Activated CD8-positive, alpha-beta T cell treated with anti-CD3 and anti-CD28 coated beads for 36 hours (primary cell): ENCODE results near the gene WRAP53. TPM values are rescaled to one million over a fixed set of nuclear protein-coding genes. Genes with fewer than 3 reads are reported as not detected.

Source experiments
- ATAC-seq: fragments of 200-7000 bp; cut with Tn5 transposase; one replicate; pipeline ENCODE4 v1.10.0; 2021; ENCODE audit warnings: mild to moderate bottlenecking, moderate library complexity
- CTCF ChIA-PET: fragments of 350-600 bp; sonication (Branson Sonifier 250); formaldehyde crosslinking; loops from one replicate; lab custom pipeline; 2021; ENCODE audit warnings: antibody characterized with exemption; lab: Charles Lee
- POLR2A ChIA-PET: fragments of 350-600 bp; sonication (Branson Sonifier 250); formaldehyde crosslinking; loops from one replicate; lab custom pipeline; 2021; ENCODE audit warnings: antibody characterized with exemption; lab: Charles Lee
- DNase-seq: peaks from one replicate; pipeline ENCODE4 v3.0.0-alpha.2; 2020
- H3K27ac Mint-ChIP-seq: one replicate; pipeline ENCODE4 v1.8.0; 2021; ENCODE audit warnings: mild to moderate bottlenecking, mixed read lengths
- H3K27me3 Mint-ChIP-seq: one replicate; pipeline ENCODE4 v1.8.0; 2021; ENCODE audit warnings: mixed read lengths
- H3K36me3 Mint-ChIP-seq: one replicate; pipeline ENCODE4 v1.8.0; 2021; ENCODE audit warnings: low read depth, mixed read lengths
- H3K4me1 Mint-ChIP-seq: one replicate; pipeline ENCODE4 v1.8.0; 2021; ENCODE audit warnings: low read depth, mixed read lengths
- H3K4me3 Mint-ChIP-seq: one replicate; pipeline ENCODE4 v1.8.0; 2021; ENCODE audit warnings: mild to moderate bottlenecking, moderate library complexity, mixed read lengths
- H3K9me3 Mint-ChIP-seq: one replicate; pipeline ENCODE4 v1.8.0; 2021; ENCODE audit warnings: mixed read lengths
- intact Hi-C: fragments of 100-400 bp; cut with micrococcal nuclease; formaldehyde crosslinking; loops from one replicate; pipeline ENCODE4 v1.10.0; 2022
- total RNA-seq, 2 experiments: library from RNA; stranded (reverse); gene quantifications; one replicate each; pipeline ENCODE4 v1.2.3, GENCODE V29; 2021
- TF ChIP-seq, protein P1 (sequence below): fragments of 200-600 bp; IDR thresholded peaks from one replicate; pipeline ENCODE4 v1.8.0; 2022; ENCODE audit warnings: antibody characterized with exemption, mild to moderate bottlenecking

The WRAP53 gene
- total RNA-seq, 2 experiments from 2014 or later: 27.5 to 28.6 TPM

DNA sequence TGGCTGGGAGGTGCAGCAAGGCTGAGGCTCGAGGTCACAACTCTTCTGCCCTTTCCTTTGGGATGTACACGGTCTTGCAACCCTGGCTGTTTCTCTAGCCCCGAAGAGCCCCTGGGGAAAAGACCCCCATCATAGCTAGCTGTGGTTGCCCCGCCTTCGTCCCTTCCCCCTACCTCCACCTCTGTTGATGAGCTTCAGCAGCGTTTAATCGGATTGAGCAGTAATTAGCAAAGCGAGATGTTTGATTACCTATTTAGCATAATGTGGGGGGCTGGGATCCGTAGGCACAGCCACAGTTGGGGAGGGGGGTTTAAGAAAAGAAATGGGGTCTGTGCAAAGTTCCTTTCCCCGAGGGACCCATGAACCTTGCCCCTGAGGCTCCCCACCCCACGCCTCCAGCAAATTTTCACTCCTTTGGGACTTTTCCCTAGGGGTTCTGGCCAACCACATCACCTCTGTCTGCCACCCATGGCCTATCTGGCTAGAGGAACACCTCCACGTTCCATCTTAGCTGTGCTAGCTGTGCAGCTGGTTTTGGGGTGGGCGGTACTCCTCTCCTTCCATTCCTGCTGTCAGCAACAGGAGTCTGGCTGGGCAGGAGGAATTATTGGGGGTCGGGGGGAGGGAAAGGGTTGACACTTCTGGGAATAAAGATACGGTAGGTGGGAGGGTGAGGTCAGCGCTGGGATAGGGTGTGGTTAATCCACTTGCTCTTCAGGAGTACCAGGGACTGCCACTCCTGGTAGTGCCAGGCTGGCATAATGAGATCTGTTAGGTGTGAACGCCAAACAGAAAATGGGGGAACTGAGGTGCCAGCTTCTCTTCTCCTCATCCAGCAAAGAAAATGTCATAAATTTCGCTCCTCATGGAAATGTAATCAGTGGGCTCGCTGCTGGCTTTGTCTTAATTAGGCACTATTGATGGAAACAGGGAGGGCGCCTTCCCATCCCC lies 27.9 kb downstream of the WRAP53 start:
- POLR2A ChIA-PET: no interaction called here
- H3K27ac Mint-ChIP-seq: no peak overlapping the region
- H3K9me3 Mint-ChIP-seq: no peaks in the 10 kb centered on the region
- TF ChIP-seq, protein P1, sequence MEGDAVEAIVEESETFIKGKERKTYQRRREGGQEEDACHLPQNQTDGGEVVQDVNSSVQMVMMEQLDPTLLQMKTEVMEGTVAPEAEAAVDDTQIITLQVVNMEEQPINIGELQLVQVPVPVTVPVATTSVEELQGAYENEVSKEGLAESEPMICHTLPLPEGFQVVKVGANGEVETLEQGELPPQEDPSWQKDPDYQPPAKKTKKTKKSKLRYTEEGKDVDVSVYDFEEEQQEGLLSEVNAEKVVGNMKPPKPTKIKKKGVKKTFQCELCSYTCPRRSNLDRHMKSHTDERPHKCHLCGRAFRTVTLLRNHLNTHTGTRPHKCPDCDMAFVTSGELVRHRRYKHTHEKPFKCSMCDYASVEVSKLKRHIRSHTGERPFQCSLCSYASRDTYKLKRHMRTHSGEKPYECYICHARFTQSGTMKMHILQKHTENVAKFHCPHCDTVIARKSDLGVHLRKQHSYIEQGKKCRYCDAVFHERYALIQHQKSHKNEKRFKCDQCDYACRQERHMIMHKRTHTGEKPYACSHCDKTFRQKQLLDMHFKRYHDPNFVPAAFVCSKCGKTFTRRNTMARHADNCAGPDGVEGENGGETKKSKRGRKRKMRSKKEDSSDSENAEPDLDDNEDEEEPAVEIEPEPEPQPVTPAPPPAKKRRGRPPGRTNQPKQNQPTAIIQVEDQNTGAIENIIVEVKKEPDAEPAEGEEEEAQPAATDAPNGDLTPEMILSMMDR: no peak
- peak overlapping the region; percentile 68 for H3K4me3 Mint-ChIP-seq
- H3K27me3 Mint-ChIP-seq: peaks cover 61% of the 10 kb centered on the region
- no peaks in the 10 kb centered on the region for H3K36me3 Mint-ChIP-seq
- intact Hi-C loops: no loop called here
- no peak for DNase-seq
- CTCF ChIA-PET: interaction anchor here (0.8 to 1.4 kb wide), 4 partner anchors 10 to 435 kb away, joined by 3 to 4 read pairs (median 3); partner anchors contain the start of genes SLC2A4 and WRAP53
- no peak for ATAC-seq
- H3K4me1 Mint-ChIP-seq: peaks cover 9% of the 10 kb centered on the region

DNA sequence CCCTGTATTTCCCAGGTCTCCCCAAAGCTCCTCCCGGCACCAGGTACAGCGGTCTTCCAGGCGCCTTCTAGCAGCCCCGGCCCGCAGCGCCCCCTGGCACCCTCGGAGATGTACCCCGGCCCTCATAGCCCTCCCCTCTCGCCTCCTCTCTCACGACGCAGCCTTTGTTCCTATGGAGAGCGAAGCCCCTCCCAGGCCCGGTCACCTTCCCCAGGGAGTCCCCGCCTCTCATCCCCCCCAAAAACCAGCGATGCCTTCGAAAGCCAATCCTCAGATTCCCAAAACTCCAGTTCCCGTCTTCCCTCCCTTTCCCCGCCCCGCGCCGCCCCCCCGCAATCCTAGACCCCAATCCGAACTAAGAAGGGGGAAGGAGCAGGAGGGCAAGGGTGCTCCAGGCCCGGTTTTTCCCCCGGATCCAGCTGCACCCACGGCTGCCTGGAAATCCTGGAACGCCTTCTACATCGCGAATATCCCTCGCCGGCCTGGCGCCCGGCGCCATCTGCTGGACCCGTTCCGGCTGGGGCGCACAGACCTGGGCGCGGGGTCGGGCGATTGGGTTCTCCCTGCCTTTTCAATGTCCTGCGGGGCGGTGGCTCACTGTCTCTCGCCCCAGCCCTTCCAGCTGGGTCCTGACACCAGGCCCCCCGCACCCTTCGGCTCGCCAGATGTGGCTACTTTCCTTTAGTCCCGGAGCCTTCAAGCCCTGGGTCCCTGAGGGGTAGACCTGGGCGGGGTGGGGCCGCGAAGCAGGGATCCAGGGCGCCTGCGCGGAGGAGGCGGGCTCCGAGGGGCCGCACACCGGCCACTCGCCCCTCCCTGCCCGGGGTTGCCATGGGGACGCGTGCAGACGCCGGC lies 28.9 kb downstream of the WRAP53 start, which contains the start of gene DNAH2:
TSS of gene DNAH2 (plus strand) at position 844 of the 855 bp plus-strand sequence. CDS start 1,991 bp downstream, outside the sequence.
- ChIA-PET CTCF (interaction anchor here (1.0 to 1.5 kb wide), 5 partner anchors 10 to 436 kb away, joined by 3 to 6 read pairs (median 3); partner anchors contain the start of genes SLC2A4 and WRAP53), POLR2A (interaction anchor here (1.4 kb wide), 1 partner anchor 30 kb away, joined by 5 read pairs; the partner anchor contains the start of gene TP53)
- Mint-ChIP-seq H3K4me3 (peak within 1 kb of the TSS; percentile 68), H3K4me1 (peaks cover 9% of the 10 kb centered on the region), H3K27me3 (peaks cover 60% of the 10 kb centered on the region), H3K9me3 (no peaks in the 10 kb centered on the region), H3K36me3 (no peaks in the 10 kb centered on the region), H3K27ac (no peak within 1 kb of the TSS)
- ATAC-seq: peak; percentile 80
- TF ChIP-seq, protein P1: peak; percentile 49
- intact Hi-C loops: no loop called here
- peak; percentile 66 for DNase-seq

DNA sequence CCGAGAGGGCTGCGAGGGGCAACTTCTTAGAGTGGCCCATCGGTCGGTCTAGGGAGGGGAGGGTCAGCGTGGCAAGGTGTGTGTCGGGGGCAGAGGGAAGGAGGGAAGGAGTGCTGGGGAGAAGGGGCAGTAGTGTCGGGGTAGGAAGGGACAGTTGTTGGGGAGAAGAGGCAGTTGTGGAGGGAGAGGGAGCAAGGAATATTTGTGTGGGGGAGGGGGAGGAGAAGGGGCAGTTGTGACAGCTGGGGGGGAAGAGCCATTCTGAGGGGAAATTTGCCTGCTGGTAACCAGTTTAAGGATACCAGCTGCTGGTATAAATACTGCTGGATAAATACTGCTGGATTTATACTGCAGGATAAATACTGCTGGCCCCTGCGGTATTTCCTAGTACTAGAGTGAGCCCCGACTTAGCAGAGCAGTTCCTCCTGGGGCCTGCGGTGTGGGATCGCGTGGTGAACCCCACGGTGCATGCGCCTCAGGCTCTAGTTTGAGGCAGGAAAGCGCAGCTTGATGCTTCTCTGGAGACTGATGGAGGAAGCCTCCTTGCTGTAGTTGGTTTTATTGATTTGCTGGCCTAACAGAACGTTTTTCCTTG lies 29.6 kb downstream of the WRAP53 start:
- no peak overlapping the region for H3K27ac Mint-ChIP-seq
- DNase-seq (peak; percentile 60), ATAC-seq (peak; percentile 59)
- ChIA-PET CTCF (interaction anchor here (1.0 to 1.8 kb wide), 4 partner anchors 10 to 437 kb away, joined by 3 to 6 read pairs (median 4); partner anchors contain the start of genes SLC2A4 and WRAP53), POLR2A (interaction anchor here (1.4 kb wide), 1 partner anchor 31 kb away, joined by 5 read pairs; the partner anchor contains the start of gene TP53)
- intact Hi-C loops: no loop called here
- H3K4me1 Mint-ChIP-seq: peaks cover 9% of the 10 kb centered on the region
- no peaks in the 10 kb centered on the region for H3K9me3 Mint-ChIP-seq
- H3K27me3 Mint-ChIP-seq: peaks cover 59% of the 10 kb centered on the region
- TF ChIP-seq, protein P1: no peak
- no peaks in the 10 kb centered on the region for H3K36me3 Mint-ChIP-seq
- peak overlapping the region; percentile 68 for H3K4me3 Mint-ChIP-seq

DNA sequence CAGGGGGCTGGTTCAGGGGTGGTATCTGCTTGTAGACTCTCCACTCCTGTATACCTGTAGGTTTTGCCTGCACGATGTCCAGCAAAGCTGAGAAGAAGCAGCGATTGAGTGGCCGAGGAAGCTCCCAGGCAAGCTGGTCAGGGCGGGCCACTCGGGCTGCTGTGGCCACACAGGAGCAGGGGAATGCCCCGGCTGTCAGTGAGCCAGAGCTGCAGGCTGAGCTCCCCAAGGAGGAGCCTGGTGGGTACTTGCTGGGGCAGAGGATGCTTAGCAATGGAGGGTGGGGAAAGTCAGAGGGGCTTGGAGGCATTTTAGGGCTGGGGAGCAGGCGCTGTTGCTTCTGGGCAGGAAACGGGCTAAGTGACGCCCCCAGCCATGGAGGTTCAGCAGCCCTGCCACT lies 31.4 kb downstream of the WRAP53 start:
- TF ChIP-seq, protein P1: no peak
- intact Hi-C loops: no loop called here
- H3K27ac Mint-ChIP-seq: no peak overlapping the region
- ChIA-PET POLR2A (no interaction called here), CTCF (interaction anchor here (1.8 kb wide), 1 partner anchor 32 kb away, joined by 4 read pairs; the partner anchor contains the start of gene WRAP53)
- peaks cover 9% of the 10 kb centered on the region for H3K4me1 Mint-ChIP-seq
- no peaks in the 10 kb centered on the region for H3K36me3 Mint-ChIP-seq
- no peak for DNase-seq
- no peaks in the 10 kb centered on the region for H3K9me3 Mint-ChIP-seq
- H3K4me3 Mint-ChIP-seq: no peak overlapping the region
- peaks cover 52% of the 10 kb centered on the region for H3K27me3 Mint-ChIP-seq
- ATAC-seq: no peak
